ENCODE results near the gene LASP1NB.
"Not testable (repeated sequence)": the region's sequence is repeated elsewhere in the genome, so short reads cannot be mapped to it uniquely, and the experiment has no call there.

Gene LASP1NB

DNA sequence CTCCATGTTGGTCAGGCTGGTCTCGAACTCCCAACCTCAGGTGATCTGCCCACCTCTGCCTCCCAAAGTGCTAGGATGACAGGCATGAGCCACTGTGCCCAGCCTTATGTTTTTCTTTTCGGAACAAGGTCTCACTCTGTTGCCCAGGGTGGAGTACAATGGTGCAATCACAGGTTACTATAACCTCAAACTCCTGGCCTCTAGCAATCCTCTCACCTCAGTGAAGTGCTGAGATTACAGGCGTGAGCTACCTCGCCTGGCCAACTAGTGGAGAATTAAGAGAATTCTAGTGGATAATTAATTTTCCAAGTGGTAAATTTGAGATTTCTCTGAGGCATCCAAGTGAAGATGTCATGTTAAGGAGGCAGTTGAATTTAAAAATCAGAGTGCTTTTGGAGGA is 44.7 kb downstream of the LASP1NB start:
- no peak for DNase-seq

DNA sequence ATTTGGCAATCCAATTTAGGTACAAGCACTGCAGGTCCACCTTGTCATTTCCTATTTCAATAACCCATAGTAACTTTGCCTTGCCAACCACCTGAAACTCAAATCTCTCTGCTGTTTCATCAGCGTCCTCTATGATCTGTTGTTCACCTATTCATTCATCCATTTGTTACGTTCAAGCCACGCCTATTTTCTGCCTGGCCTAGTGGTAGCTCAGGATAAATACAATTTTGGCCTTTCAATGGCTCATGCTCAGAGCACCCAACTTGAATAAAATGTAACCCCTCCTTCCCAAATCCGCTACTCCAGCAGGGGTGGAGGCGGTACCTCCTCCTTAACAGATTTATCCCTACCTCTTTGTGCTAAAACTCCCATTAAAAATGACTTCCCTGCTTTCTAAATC is 45.4 kb downstream of the LASP1NB start:
- DNase-seq = no peak

DNA sequence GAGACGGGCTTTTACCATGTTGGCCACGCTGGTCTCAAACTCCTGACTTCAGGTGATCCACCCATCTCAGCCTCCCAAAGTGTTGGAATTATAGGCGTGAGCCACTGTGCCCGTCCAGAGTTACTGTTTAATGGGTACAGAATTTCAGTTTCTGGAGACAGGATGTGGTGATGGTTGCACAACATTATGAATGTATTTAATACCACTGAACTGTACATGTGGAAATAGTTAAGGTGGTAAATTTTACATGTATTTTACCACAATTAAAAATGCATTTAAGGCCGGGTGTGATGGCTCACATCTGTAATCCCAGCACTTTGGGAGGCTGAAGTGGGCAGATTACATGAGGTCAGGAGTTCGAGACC is 50.8 kb downstream of the LASP1NB start:
- DNase-seq = not testable (repeated sequence)

DNA sequence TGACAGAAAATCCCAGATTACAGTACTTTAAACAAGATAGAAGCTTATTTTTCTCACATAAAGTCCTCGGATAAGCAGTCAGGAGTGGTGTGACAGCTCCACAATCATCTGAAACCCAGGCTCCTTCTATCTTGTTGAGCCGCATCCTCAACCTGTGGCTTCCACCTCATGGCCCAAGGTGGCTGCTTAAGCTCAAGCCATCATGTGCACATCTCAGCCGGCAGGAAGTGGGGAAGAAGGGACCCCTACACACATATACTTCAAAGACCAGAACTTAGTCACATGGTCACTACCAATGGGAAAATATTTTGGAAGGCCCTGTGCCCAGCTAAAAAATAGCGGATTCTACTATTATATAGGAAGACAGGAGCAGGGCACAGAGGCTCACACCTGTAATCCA is 52.8 kb downstream of the LASP1NB start:
- DNase-seq = no peak

Data from activated CD8-positive, alpha-beta memory T cell treated with anti-CD3 and anti-CD28 coated beads, Interleukin-2, amount 50 U/mL, for 48 hours (primary cell).